ENCODE measurements around the gene GMDS. TPM values are rescaled to one million over a fixed set of nuclear protein-coding genes. Genes with fewer than 3 reads are reported as not detected.

Gene GMDS
- total RNA-seq, 1 experiment from 2014 or later, result 27.6 TPM

GRCh38 chr6:2242311-2242710, 3.1 kb downstream of the GMDS start:
- H2AFZ ChIP-seq (ENCODE audit: low read length), result no peak overlapping the region
- H2BK120ac ChIP-seq (ENCODE audit: low read depth, low read length, poor library complexity, severe bottlenecking), result no peak overlapping the region
- H3K9me3 ChIP-seq (ENCODE audit: control insufficient read depth, low read depth, low read length), result no peaks in the 10 kb centered on the region
- H3K4me1 ChIP-seq (ENCODE audit: insufficient read depth, low read length), result peaks cover 8% of the 10 kb centered on the region
- no peak overlapping the region for H3K14ac ChIP-seq (ENCODE audit: insufficient read depth, low read length)
- H3K27ac Mint-ChIP-seq, result peak overlapping the region in 1 of 3 experiments; percentile 89; a peak in 2 of 7 replicates
- peaks cover 46 to 50% of the 10 kb centered on the region in 2 experiments for H3K4me1 Mint-ChIP-seq
- no peaks in the 10 kb centered on the region for H4K20me1 ChIP-seq (ENCODE audit: control insufficient read depth, insufficient read depth, insufficient read length)
- no peak overlapping the region for H2BK20ac ChIP-seq (ENCODE audit: low read depth, low read length, poor library complexity, severe bottlenecking)
- H3K18ac ChIP-seq (ENCODE audit: insufficient read length, low read depth, low read length), result no peak overlapping the region
- no peak overlapping the region for H3K23ac ChIP-seq (ENCODE audit: insufficient read length, low read depth, low read length)
- H2BK12ac ChIP-seq (ENCODE audit: insufficient read length, low read depth, low read length), result no peak overlapping the region
- H4K8ac ChIP-seq (replicated peaks; ENCODE audit: insufficient read length, low read depth, low read length), result no peak overlapping the region
- H2BK5ac ChIP-seq (ENCODE audit: insufficient read length, low read length), result no peak overlapping the region
- H3K79me1 ChIP-seq (ENCODE audit: insufficient read depth, low read depth, low read length, poor library complexity, severe bottlenecking), result no peaks in the 10 kb centered on the region
- peaks cover 7% of the 10 kb centered on the region; the same call in 1 of the 2 replicates for H3K27me3 Mint-ChIP-seq (ENCODE audit: low read depth)
- no peak overlapping the region for H4K91ac ChIP-seq (ENCODE audit: insufficient read length, low read depth, low read length)
- no peaks in the 10 kb centered on the region for H3K27me3 ChIP-seq (ENCODE audit: insufficient read depth, low read length)
- H3K4me3 Mint-ChIP-seq, result 0 out of 5 replicates have a peak overlapping the region, but pooled peaks of 1 of the 2 experiments have one; percentile 28
- H3K23me2 ChIP-seq (ENCODE audit: insufficient read length, low read depth, low read length, poor library complexity, severe bottlenecking), result peaks cover 8% of the 10 kb centered on the region
- no peak overlapping the region for H4K5ac ChIP-seq (ENCODE audit: insufficient read length, low read depth, low read length)
- no peak overlapping the region for H3K27ac ChIP-seq (ENCODE audit: insufficient read length, low read depth, low read length)
- H3K36me3 Mint-ChIP-seq (ENCODE audit: insufficient read depth in 1 of 3, low read depth in 3 of 3), result no peaks in the 10 kb centered on the region; a peak in 1 of 7 replicates
- no peak for DNase-seq
- no peak overlapping the region for H3K4me2 ChIP-seq (ENCODE audit: insufficient read depth, insufficient read length, low read length)
- no peak overlapping the region for H3K9ac ChIP-seq (ENCODE audit: extremely low read depth, insufficient read length, low read length)
- TF ChIP-seq CTCF (conservative IDR thresholded peaks at IDR 0.05), result no peak
- no peak overlapping the region for H3K4ac ChIP-seq (ENCODE audit: low read depth, low read length)
- no CpG with 5 or more reads among the region's 4 CpGs for WGBS (ENCODE audit: extremely low coverage, insufficient read length, low lambda C conversion rate)
- no peak overlapping the region for H3K56ac ChIP-seq (ENCODE audit: insufficient read length, low read depth, low read length)
- H2BK15ac ChIP-seq (ENCODE audit: low read depth, low read length), result no peak overlapping the region
- no peak overlapping the region for H2AK5ac ChIP-seq (ENCODE audit: insufficient read length, low read length)
- no peak overlapping the region for H3T11ph ChIP-seq (ENCODE audit: low read length)
- peaks cover 5% of the 10 kb centered on the region; the same call in 1 of the 2 replicates for H3K79me2 ChIP-seq (ENCODE audit: insufficient read depth, low read length)
- H3K9me3 Mint-ChIP-seq, result no peaks in the 10 kb centered on the region
